Breast epithelium (tissue), 3 donors: ENCODE measurements around the gene PPM1F.

ENCODE experiments used
- CTCF ChIP-seq, 3 donors: fragments of 450-650 bp; IDR thresholded peaks; one replicate each; pipeline ENCODE4 v1.5.1; 2016 to 2017; ENCODE audit warnings: antibody characterized with exemption in 3 of 3, mild to moderate bottlenecking in 3 of 3, moderate library complexity in 3 of 3
- POLR2A ChIP-seq: fragments of 450-650 bp; IDR thresholded peaks from one replicate; pipeline ENCODE4 v1.6.1; 2016; ENCODE audit warnings: antibody characterized with exemption, mild to moderate bottlenecking, moderate library complexity
- POLR2AphosphoS5 ChIP-seq, 3 donors: sonication (generic); formaldehyde crosslinking; IDR thresholded peaks; one replicate each; pipeline ENCODE4 v1.6.1; 2017; ENCODE audit warnings: antibody characterized with exemption in 3 of 3

- TF ChIP-seq CTCF (IDR thresholded peaks at IDR 0.05), result no peak
- no peak for TF ChIP-seq POLR2A
- TF ChIP-seq POLR2AphosphoS5 (IDR thresholded peaks at IDR 0.05), result peak in 2 of 3 donors; percentile 65 to 80
Observed at GRCh38 chr22:21982338-21982965, 29.8 kb upstream of the PPM1F start, which contains the start of gene TOP3B.
